BJ (cell line): ENCODE results near the gene SCAPER. TPM values are rescaled to one million over a fixed set of nuclear protein-coding genes. Genes with fewer than 3 reads are reported as not detected.

Experiments
- CTCF ChIA-PET: fragments of 350-600 bp; formaldehyde crosslinking; extraction: SDS; loops from one replicate; lab custom pipeline; 2021; ENCODE audit warnings: antibody characterized with exemption, inconsistent platforms; lab: Yijun Ruan, JAX
- POLR2A ChIA-PET: fragments of 300-600 bp; sonication (Branson Sonifier 250); formaldehyde crosslinking; extraction: SDS; loops from one replicate; lab custom pipeline; 2021; ENCODE audit warnings: antibody characterized with exemption; lab: Charles Lee
- DNase-seq: peaks from one replicate; pipeline ENCODE4 v3.0.0-alpha.2; 2011; ENCODE audit warnings: low read depth
- H3K27me3 ChIP-seq: 2 replicates; pipeline ENCODE4 v1.6.0; 2011; ENCODE audit warnings: low read length; ENCODE audit not compliant: control insufficient read depth, insufficient read depth
- H3K36me3 ChIP-seq: 2 replicates; pipeline ENCODE4 v1.5.1; 2011; ENCODE audit warnings: low read length; ENCODE audit not compliant: control insufficient read depth, insufficient read depth
- H3K4me3 ChIP-seq: 2 replicates; pipeline ENCODE4 v1.5.1; 2011; ENCODE audit warnings: low read depth, mild to moderate bottlenecking, control low read depth, low read length
- CTCF ChIP-seq: IDR thresholded peaks from 2 replicates; pipeline ENCODE4 v1.5.1; 2011; ENCODE audit warnings: low read depth, mild to moderate bottlenecking, control low read depth, inconsistent platforms, low read length, moderate library complexity; ENCODE audit not compliant: insufficient read depth
- polyA plus RNA-seq: library from polyadenylated mRNA; depleted of rRNA; stranded (reverse); fragments of >200 nt; gene quantifications from 2 replicates; pipeline ENCODE4 v1.2.3, GENCODE V29; 2011

SCAPER gene
- polyA plus RNA-seq, 1 experiment, result 2.3 TPM

- Histone ChIP-seq H3K4me3 (no peak overlapping the region), H3K36me3 (no peaks in the 10 kb centered on the region), H3K27me3 (no peaks in the 10 kb centered on the region)
- ChIA-PET CTCF (no interaction called here), POLR2A (no interaction called here)
- TF ChIP-seq CTCF, result no peak
- no peak for DNase-seq
These were observed 316.1 kb downstream of the SCAPER start for GRCh38 chr15:76588811-76589747.

DNA sequence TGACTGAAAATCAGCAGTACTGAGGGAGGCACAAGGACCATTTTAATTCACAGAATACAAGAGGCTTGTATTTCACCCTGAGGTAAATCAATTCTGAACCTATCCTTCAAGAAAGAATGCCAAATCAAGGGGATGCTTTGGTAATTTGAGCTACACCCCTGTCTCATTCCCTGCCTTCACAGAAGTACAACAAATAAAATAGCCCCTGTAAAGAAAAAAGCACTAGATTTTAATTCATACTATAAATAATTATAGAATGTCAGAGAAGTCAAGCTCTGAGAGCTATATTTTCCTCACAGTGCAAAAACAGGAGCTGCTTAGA is 319.6 kb downstream of the SCAPER start:
- ChIA-PET POLR2A (no interaction called here), CTCF (interaction anchor here (1.0 to 1.3 kb wide), 2 partner anchors 56 to 253 kb away, joined by 3 read pairs; no protein-coding TSS in a partner anchor)
- DNase-seq, result no peak
- no peaks in the 10 kb centered on the region for H3K27me3 ChIP-seq
- no peak for TF ChIP-seq CTCF
- H3K4me3 ChIP-seq, result no peak overlapping the region
- no peaks in the 10 kb centered on the region for H3K36me3 ChIP-seq

GRCh38 chr15:76584868-76585575 is 320.1 kb downstream of the SCAPER start:
- no peak for TF ChIP-seq CTCF
- CTCF ChIA-PET, result no interaction called here
- DNase-seq, result no peak
- no peaks in the 10 kb centered on the region for H3K27me3 ChIP-seq
- H3K36me3 ChIP-seq, result no peaks in the 10 kb centered on the region
- no peak overlapping the region for H3K4me3 ChIP-seq
- POLR2A ChIA-PET, result no interaction called here

GRCh38 chr15:76582550-76582949 is 322.6 kb downstream of the SCAPER start:
- POLR2A ChIA-PET, result no interaction called here
- Histone ChIP-seq H3K27me3 (no peaks in the 10 kb centered on the region), H3K4me3 (no peak overlapping the region), H3K36me3 (no peaks in the 10 kb centered on the region)
- no peak for TF ChIP-seq CTCF
- DNase-seq, result no peak
- CTCF ChIA-PET, result no interaction called here

DNA sequence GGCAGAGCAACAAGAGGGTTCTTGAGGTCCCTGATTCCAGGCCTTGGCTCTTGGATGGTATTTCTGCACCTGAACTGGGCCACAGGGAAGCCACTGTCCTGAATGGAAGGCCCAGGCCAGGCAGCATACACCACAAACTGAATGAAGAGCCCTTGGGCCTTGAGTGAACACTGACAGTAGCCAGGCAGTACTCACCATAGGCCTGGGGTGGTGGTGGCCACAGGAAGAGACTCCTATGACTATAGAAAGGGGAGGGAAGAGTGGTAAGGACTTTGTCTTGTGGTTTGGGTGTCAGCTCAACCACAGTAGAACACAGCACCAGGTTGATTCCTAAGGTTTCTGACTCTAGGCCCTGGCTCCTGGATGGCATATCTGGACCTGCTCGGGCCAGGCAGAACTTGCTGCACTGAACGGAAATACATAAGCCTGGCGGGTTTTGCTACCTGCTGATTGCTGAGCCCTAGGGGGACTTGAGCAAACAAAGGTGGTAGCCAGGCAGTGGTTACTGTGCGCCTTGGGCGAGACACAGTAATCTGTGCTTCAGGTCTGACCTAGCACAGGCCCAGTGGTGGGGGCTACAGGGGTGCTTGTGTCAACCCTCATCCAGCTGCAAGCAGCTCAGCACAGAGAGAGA is 327.1 kb downstream of the SCAPER start:
- Histone ChIP-seq H3K4me3 (no peak overlapping the region), H3K27me3 (no peaks in the 10 kb centered on the region), H3K36me3 (no peaks in the 10 kb centered on the region)
- POLR2A ChIA-PET, result no interaction called here
- no peak for TF ChIP-seq CTCF
- no peak for DNase-seq
- CTCF ChIA-PET, result interaction anchor here (1.6 kb wide), 1 partner anchor 12 kb away, joined by 4 read pairs; no protein-coding TSS in a partner anchor
